ENCODE data around the gene BANP. TPM values are rescaled to one million over a fixed set of nuclear protein-coding genes. Genes with fewer than 3 reads are reported as not detected.
A peak's percentile ranks its signal among the peaks of the same experiment; 100 is the strongest.

The BANP gene
- total and polyA plus RNA-seq, 3 donors from 2014 or later, result 25.3 to 60.2 (median 55.9) TPM

- 71 to 82% methylated on average over 16 of the region's 16 CpGs for WGBS, 2 donors
- H3K4me1 ChIP-seq, result peaks cover 9% of the 10 kb centered on the region
- no peaks in the 10 kb centered on the region for H3K27me3 ChIP-seq
- DNase-seq, result no peak
- H3K36me3 ChIP-seq (ENCODE audit: low read depth, missing control alignments), result no peaks in the 10 kb centered on the region
- H3K4me3 ChIP-seq, result peak overlapping the region in 1 of 2 donors; percentile 83
- TF ChIP-seq CTCF (IDR thresholded peaks at IDR 0.05), result no peak
- TF ChIP-seq POLR2A (IDR thresholded peaks at IDR 0.05), result no peak
- no peak overlapping the region for H3K27ac ChIP-seq
- intact Hi-C loops (cut with DNase I; ENCODE audit: low total_unique reads), result no loop called here
- no peaks in the 10 kb centered on the region for H3K9me3 ChIP-seq
Measured at GRCh38 chr16:87949071-87949744, 2.0 kb upstream of the BANP start.

GRCh38 chr16:87951552-87952538 is 611 bp downstream of the BANP start:
- peak overlapping the region; percentile 83 to 90 for H3K4me3 ChIP-seq
- H3K36me3 ChIP-seq (ENCODE audit: low read depth, missing control alignments), result no peaks in the 10 kb centered on the region
- no peaks in the 10 kb centered on the region for H3K9me3 ChIP-seq
- 1 to 11% methylated on average over 7 to 79 of the region's 82 CpGs for WGBS, 2 donors
- H3K27me3 ChIP-seq, result no peaks in the 10 kb centered on the region
- DNase-seq, result no peak
- H3K27ac ChIP-seq, result peak overlapping the region; percentile 93 to 98
- H3K4me1 ChIP-seq, result peaks cover 18% of the 10 kb centered on the region
- no peak for TF ChIP-seq POLR2A (IDR thresholded peaks at IDR 0.05)
- TF ChIP-seq CTCF (IDR thresholded peaks at IDR 0.05), result no peak
- intact Hi-C loops (cut with DNase I; ENCODE audit: low total_unique reads), result no loop called here

GRCh38 chr16:87952751-87953150 is 1.5 kb downstream of the BANP start:
- Histone ChIP-seq H3K27ac (peak overlapping the region; percentile 93 to 98), H3K36me3 (ENCODE audit: low read depth, missing control alignments) (no peaks in the 10 kb centered on the region), H3K27me3 (no peaks in the 10 kb centered on the region), H3K4me3 (no peak overlapping the region), H3K9me3 (no peaks in the 10 kb centered on the region), H3K4me1 (peaks cover 18% of the 10 kb centered on the region)
- DNase-seq, result no peak
- intact Hi-C loops (cut with DNase I; ENCODE audit: low total_unique reads), result no loop called here
- TF ChIP-seq CTCF (IDR thresholded peaks at IDR 0.05), result no peak
- TF ChIP-seq POLR2A (IDR thresholded peaks at IDR 0.05), result no peak
- 62 to 75% methylated on average over 16 of the region's 16 CpGs for WGBS, 2 donors

- TF ChIP-seq POLR2A (IDR thresholded peaks at IDR 0.05), result no peak
- no peak for TF ChIP-seq CTCF (IDR thresholded peaks at IDR 0.05)
- Histone ChIP-seq H3K4me1 (peaks cover 18% of the 10 kb centered on the region), H3K36me3 (ENCODE audit: low read depth, missing control alignments) (no peaks in the 10 kb centered on the region), H3K9me3 (no peaks in the 10 kb centered on the region), H3K27ac (peak overlapping the region; percentile 10 to 62), H3K4me3 (no peak overlapping the region), H3K27me3 (no peaks in the 10 kb centered on the region)
- intact Hi-C loops (cut with DNase I; ENCODE audit: low total_unique reads), result no loop called here
- no peak for DNase-seq
- 73 to 76% methylated on average over 15 of the region's 15 CpGs for WGBS, 2 donors
Measured at GRCh38 chr16:87953308-87954215, 2.3 kb downstream of the BANP start.
